Stimulated activated naive CD8-positive, alpha-beta T cell treated with anti-CD3 and anti-CD28 coated beads, Interleukin-15, amount 100 ng/mL, for 72 hours (primary cell): ENCODE data around the gene PDIA2.
"Not testable (repeated sequence)": the region's sequence is repeated elsewhere in the genome, so short reads cannot be mapped to it uniquely, and the experiment has no call there.

Source experiments
- ATAC-seq: fragments of 150-1000 bp; cut with Tn5 transposase; 2 replicates; pipeline ENCODE4 v1.10.0; 2021; ENCODE audit warnings: mild to moderate bottlenecking, moderate library complexity
- DNase-seq, 2 donors: peaks; one replicate each; pipeline ENCODE4 v3.0.0; 2021 to 2022
- H3K27ac Mint-ChIP-seq, 2 donors: one replicate each; pipeline ENCODE4 v1.8.0; 2022; ENCODE audit warnings: mild to moderate bottlenecking in 2 of 2, mixed read lengths in 2 of 2, moderate library complexity in 2 of 2
- H3K27me3 Mint-ChIP-seq: one replicate; pipeline ENCODE4 v1.8.0; 2022; ENCODE audit warnings: mixed read lengths
- H3K4me1 Mint-ChIP-seq: one replicate; pipeline ENCODE4 v1.8.0; 2022; ENCODE audit warnings: mild to moderate bottlenecking, mixed read lengths
- H3K4me3 Mint-ChIP-seq, 2 donors: one replicate each; pipeline ENCODE4 v1.8.0; 2022; ENCODE audit warnings: mild to moderate bottlenecking in 2 of 2, mixed read lengths in 2 of 2, moderate library complexity in 1 of 2
- H3K9me3 Mint-ChIP-seq, 2 donors: one replicate each; pipeline ENCODE4 v1.8.0; 2022; ENCODE audit warnings: mixed read lengths in 2 of 2

The PDIA2 gene

DNA sequence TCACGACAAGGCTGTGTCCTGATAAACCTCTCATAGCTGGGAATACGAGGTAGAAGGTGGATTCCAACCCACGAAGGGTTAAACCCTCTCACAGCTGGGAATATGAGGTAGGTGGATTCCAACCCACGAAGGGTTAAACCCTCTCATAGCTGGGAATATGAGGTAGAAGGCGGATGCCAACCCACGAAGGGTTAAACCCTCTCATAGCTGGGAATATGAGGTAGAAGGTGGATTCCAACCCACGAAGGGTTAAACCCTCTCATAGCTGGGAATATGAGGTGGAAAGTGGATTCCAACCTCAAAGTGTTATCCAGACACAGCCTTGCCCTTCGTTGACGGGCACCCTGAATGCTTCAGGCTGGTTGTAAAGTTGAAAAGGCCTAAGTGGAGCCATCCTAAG, 38.6 kb downstream of the PDIA2 start:
- H3K27me3 Mint-ChIP-seq = no peaks in the 10 kb centered on the region
- ATAC-seq = no peak
- H3K27ac Mint-ChIP-seq = peak overlapping the region in 1 of 2 donors; percentile 78
- H3K9me3 Mint-ChIP-seq = no peaks in the 10 kb centered on the region
- DNase-seq = no peak
- no peak overlapping the region for H3K4me3 Mint-ChIP-seq
- peaks cover 82% of the 10 kb centered on the region for H3K4me1 Mint-ChIP-seq

DNA sequence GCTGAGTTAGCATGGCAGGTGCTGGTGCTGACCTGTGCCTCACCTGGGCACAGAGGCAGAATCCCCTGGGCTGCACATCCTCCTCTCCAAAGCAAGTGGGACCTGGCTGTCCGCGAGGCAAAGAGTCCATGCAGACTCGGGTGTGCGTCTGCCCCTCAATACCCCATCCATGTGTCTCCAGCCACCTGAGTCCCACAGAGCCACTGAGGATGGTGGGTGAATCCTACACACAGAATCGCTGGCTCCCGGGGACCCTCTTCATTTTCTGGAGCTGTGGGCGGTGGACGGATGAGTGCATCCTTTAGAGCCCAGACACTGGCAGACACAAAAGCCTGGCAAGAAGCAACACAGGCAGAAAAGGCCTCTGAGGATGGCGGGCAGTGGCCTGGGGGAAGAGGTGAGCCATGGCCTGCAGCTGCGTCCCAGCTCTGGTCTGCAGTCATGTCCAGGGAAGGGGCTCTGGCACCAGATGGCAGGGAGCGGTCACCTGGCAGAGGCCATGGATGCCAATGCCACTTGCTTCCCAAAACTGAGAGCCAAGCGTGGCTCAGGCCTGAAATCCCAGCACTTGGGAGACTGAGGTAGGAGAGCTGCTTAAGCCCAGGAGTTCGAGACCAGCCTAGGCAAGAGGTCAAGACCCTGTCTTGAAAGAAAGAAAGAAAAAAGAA, 39.6 kb downstream of the PDIA2 start:
- no peak for DNase-seq
- Mint-ChIP-seq H3K27ac (no peak overlapping the region), H3K27me3 (no peaks in the 10 kb centered on the region), H3K4me1 (peaks cover 90% of the 10 kb centered on the region), H3K4me3 (no peak overlapping the region), H3K9me3 (no peaks in the 10 kb centered on the region)
- ATAC-seq = no peak

- DNase-seq (no peak), ATAC-seq (no peak)
- H3K4me1 Mint-ChIP-seq = peaks cover 87% of the 10 kb centered on the region
- H3K9me3 Mint-ChIP-seq = no peaks in the 10 kb centered on the region
- peak overlapping the region in 1 of 2 donors; percentile 86 for H3K4me3 Mint-ChIP-seq
- no peak overlapping the region for H3K27ac Mint-ChIP-seq
- H3K27me3 Mint-ChIP-seq = no peaks in the 10 kb centered on the region
Measured at GRCh38 chr16:324201-324450, 41.2 kb downstream of the PDIA2 start.

DNA sequence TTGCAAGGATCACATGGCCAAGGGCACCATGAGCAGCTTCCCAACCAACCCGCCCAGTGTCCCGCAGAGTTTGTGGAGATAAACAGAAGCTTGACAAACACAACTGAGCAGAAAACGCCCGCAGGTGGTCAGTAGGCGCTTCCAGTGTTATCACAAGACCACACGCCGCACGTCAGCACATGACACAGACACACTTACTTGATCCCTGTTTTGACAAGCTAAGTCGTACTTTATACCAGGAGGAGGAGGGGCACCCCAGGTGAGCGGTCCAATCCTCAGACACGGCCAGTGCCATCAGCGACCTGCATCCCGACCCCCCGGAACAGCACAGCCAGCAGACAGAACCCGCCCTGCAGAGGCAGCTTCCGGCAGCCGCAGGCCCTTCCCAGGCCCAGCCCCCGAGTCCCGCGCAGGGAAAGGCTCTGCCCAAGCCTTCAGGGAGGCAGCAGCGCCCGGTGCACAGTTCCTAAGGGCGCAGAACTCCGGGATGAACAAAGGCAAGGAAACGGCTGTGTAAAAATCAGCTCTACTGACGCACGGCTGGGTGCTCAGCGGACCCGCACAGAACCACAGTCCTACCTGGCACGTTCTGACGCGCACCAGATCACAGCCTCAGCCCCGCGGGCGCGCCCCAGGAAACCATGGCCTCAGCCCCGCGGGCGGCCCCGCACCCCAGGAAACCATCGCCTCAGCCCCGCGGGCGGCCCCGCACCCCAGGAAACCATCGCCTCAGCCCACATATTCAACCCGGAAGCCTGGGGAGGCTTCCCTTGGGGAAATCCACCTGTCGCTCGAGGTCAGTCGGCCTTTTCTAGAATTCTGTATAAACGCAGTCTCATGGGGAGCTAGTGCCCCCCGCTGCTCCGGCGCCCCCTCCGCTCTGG, 41.7 kb downstream of the PDIA2 start:
- DNase-seq (peak; percentile 41 to 57), ATAC-seq (peak; percentile 68)
- Mint-ChIP-seq H3K27me3 (no peaks in the 10 kb centered on the region), H3K4me3 (peak overlapping the region; percentile 74 to 86), H3K27ac (peak overlapping the region in 1 of 2 donors; percentile 82), H3K4me1 (peaks cover 82% of the 10 kb centered on the region), H3K9me3 (no peaks in the 10 kb centered on the region)

DNA sequence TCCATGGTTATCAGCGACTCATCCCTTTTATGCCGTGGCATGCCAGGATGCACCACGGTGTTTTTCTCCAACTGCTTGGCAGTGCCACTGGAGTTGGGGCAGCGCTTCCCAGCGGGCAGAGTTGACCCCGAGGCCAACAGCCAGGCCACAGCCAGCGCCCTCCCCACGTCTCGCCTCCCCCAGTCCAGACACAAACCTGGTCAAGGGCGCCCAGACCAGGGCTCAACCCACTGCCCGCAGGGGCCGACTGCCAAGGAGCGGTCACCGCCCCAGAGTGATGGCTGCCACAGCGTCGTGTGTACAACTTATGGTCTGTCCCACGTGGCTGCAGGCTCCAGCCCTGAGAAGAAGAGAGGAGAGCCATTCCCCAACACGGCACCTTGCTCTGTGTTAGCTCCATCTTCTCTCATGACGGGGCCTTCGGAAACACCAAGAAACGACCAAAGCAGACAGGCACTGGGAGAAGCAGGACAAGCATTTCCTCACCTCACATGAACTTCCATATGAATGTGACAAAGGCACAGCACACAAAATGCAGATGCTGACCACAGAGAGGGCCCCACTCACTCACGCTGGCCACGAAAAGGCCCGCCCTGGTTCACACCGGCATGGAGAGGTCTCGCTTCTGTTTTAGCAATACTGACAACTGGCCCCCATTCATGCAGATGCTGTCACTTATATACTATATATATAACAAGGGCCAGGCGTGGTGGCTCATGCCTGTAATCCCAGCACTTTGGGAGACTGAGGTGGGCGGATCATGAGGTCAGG, 42.6 kb downstream of the PDIA2 start:
- ATAC-seq (no peak), DNase-seq (no peak)
- peak overlapping the region in 1 of 2 donors; percentile 82 for H3K27ac Mint-ChIP-seq
- no peaks in the 10 kb centered on the region for H3K27me3 Mint-ChIP-seq
- H3K4me3 Mint-ChIP-seq = peak overlapping the region; percentile 74 to 86
- H3K4me1 Mint-ChIP-seq = peaks cover 83% of the 10 kb centered on the region
- H3K9me3 Mint-ChIP-seq = no peaks in the 10 kb centered on the region

GRCh38 chr16:330741-331140, 47.8 kb downstream of the PDIA2 start:
- no peak for DNase-seq
- no peaks in the 10 kb centered on the region for H3K9me3 Mint-ChIP-seq
- H3K27ac Mint-ChIP-seq = no peak overlapping the region
- H3K4me3 Mint-ChIP-seq = no peak overlapping the region
- no peaks in the 10 kb centered on the region for H3K27me3 Mint-ChIP-seq
- no peak for ATAC-seq
- H3K4me1 Mint-ChIP-seq = peaks cover 73% of the 10 kb centered on the region

- not testable (repeated sequence) for H3K9me3 Mint-ChIP-seq, H3K27ac Mint-ChIP-seq, H3K27me3 Mint-ChIP-seq, ATAC-seq, DNase-seq, H3K4me3 Mint-ChIP-seq
- H3K4me1 Mint-ChIP-seq = peaks cover 73% of the 10 kb centered on the region
Measured at GRCh38 chr16:331181-331814, 48.3 kb downstream of the PDIA2 start.

- DNase-seq = no peak
- no peak for ATAC-seq
- no peaks in the 10 kb centered on the region for H3K27me3 Mint-ChIP-seq
- H3K27ac Mint-ChIP-seq = no peak overlapping the region
- H3K4me3 Mint-ChIP-seq = no peak overlapping the region
- H3K4me1 Mint-ChIP-seq = peaks cover 65% of the 10 kb centered on the region
- H3K9me3 Mint-ChIP-seq = no peaks in the 10 kb centered on the region
Measured at GRCh38 chr16:333406-334094, 50.6 kb downstream of the PDIA2 start.

GRCh38 chr16:334164-334832, 51.3 kb downstream of the PDIA2 start:
- H3K4me3 Mint-ChIP-seq, H3K27ac Mint-ChIP-seq, DNase-seq, H3K9me3 Mint-ChIP-seq, ATAC-seq, H3K27me3 Mint-ChIP-seq: not testable (repeated sequence)
- peaks cover 66% of the 10 kb centered on the region for H3K4me1 Mint-ChIP-seq

GRCh38 chr16:334861-335632, 52.1 kb downstream of the PDIA2 start:
- DNase-seq, H3K27me3 Mint-ChIP-seq, H3K27ac Mint-ChIP-seq, H3K4me3 Mint-ChIP-seq, H3K9me3 Mint-ChIP-seq, ATAC-seq: not testable (repeated sequence)
- H3K4me1 Mint-ChIP-seq = peaks cover 71% of the 10 kb centered on the region

DNA sequence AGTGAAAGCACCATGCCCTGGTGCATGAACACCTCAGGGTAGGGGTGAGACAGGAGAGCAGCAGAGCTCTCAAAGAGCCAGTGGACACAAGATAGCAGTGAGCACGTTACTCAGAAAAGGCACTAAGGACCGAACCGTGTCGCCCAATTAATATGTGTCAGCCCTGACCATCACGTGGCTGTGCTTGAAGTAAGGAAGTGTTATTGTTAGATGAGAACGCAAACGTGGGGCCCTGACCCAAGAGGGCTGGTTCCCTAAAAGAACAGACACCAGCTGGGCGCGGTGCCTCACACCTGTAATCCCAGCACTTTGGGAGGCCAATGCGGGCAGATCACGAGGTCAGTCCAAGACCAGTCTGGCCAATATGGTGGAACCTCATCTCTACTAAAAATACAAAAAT, 53.3 kb downstream of the PDIA2 start:
- no peak for ATAC-seq
- no peak for DNase-seq
- Mint-ChIP-seq H3K4me1 (peaks cover 68% of the 10 kb centered on the region), H3K27me3 (no peaks in the 10 kb centered on the region), H3K4me3 (no peak overlapping the region), H3K9me3 (no peaks in the 10 kb centered on the region), H3K27ac (no peak overlapping the region)
